IMR-90 (cell line): ENCODE measurements around the gene CNTN5. TPM values are rescaled to one million over a fixed set of nuclear protein-coding genes. Genes with fewer than 3 reads are reported as not detected.

Source experiments
- ATAC-seq: fragments of 200-7000 bp; cut with Tn5 transposase; 2 replicates; pipeline ENCODE4 v1.9.1; 2020; ENCODE audit warnings: low read depth, mild to moderate bottlenecking, moderate library complexity
- BruUV-seq: library from RNA; stranded (reverse); fragments of 400-500 nt; replicated peaks from 2 replicates; lab custom pipeline; 2021; lab: Mats Ljungman, UMichigan
- CTCF ChIA-PET: fragments of 300-600 bp; formaldehyde crosslinking; extraction: SDS; loops from one replicate; lab custom pipeline; 2021; ENCODE audit warnings: antibody characterized with exemption; lab: Yijun Ruan, JAX
- POLR2A ChIA-PET: fragments of 300-600 bp; sonication (Branson Sonifier 250); formaldehyde crosslinking; loops from one replicate; lab custom pipeline; 2022; ENCODE audit warnings: antibody characterized with exemption; ENCODE audit not compliant: unreplicated experiment; lab: Charles Lee
- DNase-seq: peaks from one replicate; pipeline ENCODE4 v3.0.0; 2013
- H2AFZ ChIP-seq: replicated peaks from 2 replicates; pipeline ENCODE3; 2013; ENCODE audit warnings: low read length, mild to moderate bottlenecking; ENCODE audit not compliant: poor library complexity
- H2AK5ac ChIP-seq: 2 replicates; pipeline ENCODE4 v1.6.1; 2013; ENCODE audit warnings: low read depth, low read length, inconsistent platforms
- H2AK9ac ChIP-seq: replicated peaks from 2 replicates; pipeline ENCODE3; 2013; ENCODE audit warnings: mild to moderate bottlenecking, low read depth, low read length, moderate library complexity; ENCODE audit not compliant: poor library complexity
- H2BK120ac ChIP-seq: 2 replicates; pipeline ENCODE4 v1.6.1; 2013; ENCODE audit warnings: low read depth, low read length, inconsistent platforms
- H2BK15ac ChIP-seq: 3 replicates; pipeline ENCODE4 v1.6.1; 2013; ENCODE audit warnings: low read depth, low read length, inconsistent platforms
- H2BK20ac ChIP-seq: 2 replicates; pipeline ENCODE4 v1.6.1; 2013; ENCODE audit warnings: low read depth, mild to moderate bottlenecking, inconsistent platforms, low read length, moderate library complexity
- H2BK5ac ChIP-seq: 2 replicates; pipeline ENCODE4 v1.6.1; 2013; ENCODE audit warnings: mild to moderate bottlenecking, low read depth, low read length, inconsistent platforms; ENCODE audit not compliant: poor library complexity, severe bottlenecking
- H3K14ac ChIP-seq: replicated peaks from 2 replicates; pipeline ENCODE4 v1.6.1; 2013; ENCODE audit warnings: low read depth, low read length, inconsistent platforms
- H3K18ac ChIP-seq: 2 replicates; pipeline ENCODE4 v1.6.1; 2013; ENCODE audit warnings: low read depth, low read length, control low read depth
- H3K23ac ChIP-seq: 2 replicates; pipeline ENCODE4 v1.6.1; 2013; ENCODE audit warnings: low read depth, low read length, inconsistent platforms
- H3K27ac ChIP-seq: 2 replicates; pipeline ENCODE4 v1.5.1; 2013; ENCODE audit warnings: mild to moderate bottlenecking, control low read depth, low read length; ENCODE audit not compliant: insufficient read depth
- H3K27me3 ChIP-seq: 2 replicates; pipeline ENCODE4 v1.6.1; 2013; ENCODE audit warnings: low read length; ENCODE audit not compliant: control insufficient read depth, insufficient read depth
- H3K36me3 ChIP-seq: 2 replicates; pipeline ENCODE4 v1.6.1; 2013; ENCODE audit warnings: low read length, mixed read lengths; ENCODE audit not compliant: control insufficient read depth, insufficient read depth
- H3K4ac ChIP-seq: 2 replicates; pipeline ENCODE4 v1.6.1; 2013; ENCODE audit warnings: low read depth, low read length, inconsistent platforms
- H3K4me1 ChIP-seq: 2 replicates; pipeline ENCODE4 v1.6.1; 2013; ENCODE audit warnings: low read length, mixed read lengths; ENCODE audit not compliant: control insufficient read depth, insufficient read depth
- H3K4me2 ChIP-seq: 2 replicates; pipeline ENCODE4 v1.6.1; 2013; ENCODE audit warnings: low read depth, mild to moderate bottlenecking, control low read depth, low read length, moderate library complexity
- H3K4me3 ChIP-seq: 2 replicates; pipeline ENCODE4 v1.5.1; 2013; ENCODE audit warnings: low read depth, mild to moderate bottlenecking, control low read depth, low read length, moderate library complexity; ENCODE audit not compliant: insufficient read depth
- H3K56ac ChIP-seq: 2 replicates; pipeline ENCODE4 v1.6.1; 2013; ENCODE audit warnings: low read length, inconsistent platforms; ENCODE audit not compliant: insufficient read depth; ENCODE audit errors: extremely low read depth
- H3K79me1 ChIP-seq, 2 experiments: 2 replicates each; pipeline ENCODE4 v1.6.1; 2013; ENCODE audit warnings: low read length in 2 of 2, inconsistent platforms in 1 of 2, low read depth in 1 of 2
- H3K9ac ChIP-seq: 2 replicates; pipeline ENCODE4 v1.6.1; 2013; ENCODE audit warnings: low read depth, low read length, control low read depth
- H3K9me1 ChIP-seq: 2 replicates; pipeline ENCODE4 v1.6.1; 2013; ENCODE audit warnings: low read length, inconsistent platforms; ENCODE audit not compliant: insufficient read depth
- H3K9me3 ChIP-seq: 2 replicates; pipeline ENCODE4 v1.6.1; 2013; ENCODE audit warnings: low read length; ENCODE audit not compliant: control insufficient read depth, insufficient read depth
- H4K20me1 ChIP-seq: 2 replicates; pipeline ENCODE4 v1.6.1; 2013; ENCODE audit warnings: low read length, inconsistent platforms; ENCODE audit not compliant: insufficient read depth
- H4K5ac ChIP-seq: 2 replicates; pipeline ENCODE4 v1.6.1; 2013; ENCODE audit warnings: mild to moderate bottlenecking, low read depth, low read length, control low read depth
- H4K8ac ChIP-seq, 2 experiments: 2 replicates each; pipeline ENCODE4 v1.6.1; 2013; ENCODE audit warnings: low read depth in 2 of 2, low read length in 2 of 2, control low read depth in 1 of 2, inconsistent platforms in 1 of 2
- H4K91ac ChIP-seq: 2 replicates; pipeline ENCODE4 v1.6.1; 2013; ENCODE audit warnings: low read depth, low read length, inconsistent platforms; ENCODE audit not compliant: insufficient read depth
- CEBPB ChIP-seq: IDR thresholded peaks from 2 replicates; pipeline ENCODE4 v1.6.1; 2012; ENCODE audit warnings: low read depth, low read length, improper control_type of control experiment
- CHD1 ChIP-seq: IDR thresholded peaks from 2 replicates; pipeline ENCODE4 v1.6.1; 2012; ENCODE audit warnings: low read depth, low read length, improper control_type of control experiment
- ELK1 ChIP-seq: fragments of 150-350 bp; IDR thresholded peaks from 2 replicates; pipeline ENCODE4 v1.6.1; 2016; ENCODE audit warnings: low read depth, mild to moderate bottlenecking, low read length, moderate library complexity, borderline replicate concordance
- FOS ChIP-seq: fragments of 150-350 bp; IDR thresholded peaks from 2 replicates; pipeline ENCODE4 v1.6.1; 2016; ENCODE audit warnings: low read depth, low read length
- MAFK ChIP-seq: IDR thresholded peaks from 2 replicates; pipeline ENCODE4 v1.6.1; 2012; ENCODE audit warnings: low read depth, low read length, improper control_type of control experiment
- MAZ ChIP-seq: IDR thresholded peaks from 2 replicates; pipeline ENCODE4 v1.6.1; 2012; ENCODE audit warnings: low read depth, mild to moderate bottlenecking, low read length, improper control_type of control experiment, moderate library complexity, borderline replicate concordance
- MXI1 ChIP-seq: IDR thresholded peaks from 2 replicates; pipeline ENCODE4 v1.6.1; 2012; ENCODE audit warnings: low read depth, mild to moderate bottlenecking, low read length, moderate library complexity, borderline replicate concordance
- NFE2L2 ChIP-seq: fragments of 150-350 bp; IDR thresholded peaks from 2 replicates; pipeline ENCODE4 v1.6.1; 2016; ENCODE audit warnings: low read depth, mild to moderate bottlenecking, low read length
- POLR2A ChIP-seq: IDR thresholded peaks from 2 replicates; pipeline ENCODE4 v1.6.1; 2012; ENCODE audit warnings: mild to moderate bottlenecking, low read depth, low read length
- RAD21 ChIP-seq: IDR thresholded peaks from 2 replicates; pipeline ENCODE4 v1.6.1; 2012; ENCODE audit warnings: low read length, improper control_type of control experiment
- RCOR1 ChIP-seq: IDR thresholded peaks from 2 replicates; pipeline ENCODE4 v1.6.1; 2012; ENCODE audit warnings: mild to moderate bottlenecking, low read length, improper control_type of control experiment; ENCODE audit not compliant: insufficient replicate concordance
- RFX5 ChIP-seq: IDR thresholded peaks from 2 replicates; pipeline ENCODE4 v1.8.0; 2012; ENCODE audit warnings: low read depth, mild to moderate bottlenecking, low read length, moderate library complexity
- SMC3 ChIP-seq: fragments of 150-350 bp; IDR thresholded peaks from 2 replicates; pipeline ENCODE4 v1.6.1; 2016; ENCODE audit warnings: low read depth, mild to moderate bottlenecking, antibody characterized with exemption, low read length, moderate library complexity
- WGBS, 2 experiments: methylation state at CpG; one replicate each; pipeline versions ENCODE4 v1.1.5 to v1.1.7; 2013; ENCODE audit warnings: missing lambda C conversion rate in 2 of 2; ENCODE audit not compliant: insufficient read length in 1 of 2; ENCODE audit errors: extremely low coverage in 2 of 2; 5-methylcytosine and 5-hydroxymethylcytosine counted together
- dilution Hi-C: fragments of 300-500 bp; cut with HindIII; formaldehyde crosslinking; loops from one replicate; pipeline ENCODE4 v1.14.3; 2018; ENCODE audit warnings: low sequenced_read_pairs; ENCODE audit not compliant: unreplicated experiment
- in situ Hi-C: fragments of 300-500 bp; cut with MboI; formaldehyde crosslinking; loops from 3 replicates; pipeline ENCODE4 v1.14.3; 2019; ENCODE audit warnings: low sequenced_read_pairs, inconsistent platforms, mixed read lengths
- intact Hi-C: fragments of 100-400 bp; cut with micrococcal nuclease; formaldehyde crosslinking; loops from 2 replicates; pipeline ENCODE4 v1.10.0; 2022
- polyA plus RNA-seq, 3 experiments: library from polyadenylated mRNA; depleted of rRNA; stranded (reverse); fragments of >200 nt; gene quantifications; 2 replicates each; pipeline ENCODE4 v1.2.3, GENCODE V29; 2012; ENCODE audit warnings: low replicate concordance in 1 of 3
- total RNA-seq: library from RNA; depleted of rRNA; stranded (reverse); fragments of >200 nt; gene quantifications from 2 replicates; pipeline ENCODE4 v1.2.3, GENCODE V29; 2012

The CNTN5 gene
- total and polyA plus RNA-seq, 2 of the 4 experiments (the other 2 are of a cell fraction): not detected

GRCh38 chr11:99534812-99535211 is 514.1 kb downstream of the CNTN5 start:
- ChIA-PET CTCF (no interaction called here), POLR2A (no interaction called here)
- Histone ChIP-seq H2BK15ac (no peak overlapping the region), H4K91ac (no peak overlapping the region), H2BK120ac (no peak overlapping the region), H3K27me3 (no peaks in the 10 kb centered on the region), H4K5ac (no peak overlapping the region), H4K20me1 (no peaks in the 10 kb centered on the region), H2AK5ac (no peak overlapping the region), H3K9me3 (no peaks in the 10 kb centered on the region), H3K79me1 (no peaks in the 10 kb centered on the region), H2BK20ac (no peak overlapping the region), H3K4me2 (no peak overlapping the region; the same call in 1 of the 2 replicates), H3K9me1 (no peaks in the 10 kb centered on the region), H3K27ac (no peak overlapping the region), H4K8ac (no peak overlapping the region), H3K18ac (no peak overlapping the region), H3K56ac (no peak overlapping the region), H3K4ac (no peak overlapping the region), H3K14ac (no peak overlapping the region), H3K36me3 (no peaks in the 10 kb centered on the region), H2AFZ (no peak overlapping the region), H3K4me1 (no peaks in the 10 kb centered on the region; the same call in 1 of the 2 replicates), H3K4me3 (no peak overlapping the region), H2BK5ac (no peak overlapping the region), H3K23ac (no peak overlapping the region), H3K9ac (no peak overlapping the region), H2AK9ac (no peak overlapping the region)
- BruUV-seq: no TSS peak
- ATAC-seq: peak; percentile 59
- peak; percentile 64 for DNase-seq
- in situ Hi-C loops (no loop called here), intact Hi-C loops (no loop called here), dilution Hi-C loops (no loop called here)
- TF ChIP-seq ELK1: no peak
- no peak for TF ChIP-seq CEBPB
- TF ChIP-seq RAD21: no peak
- no peak for TF ChIP-seq MAFK
- no peak for TF ChIP-seq POLR2A
- TF ChIP-seq MAZ: no peak
- TF ChIP-seq RCOR1: no peak
- TF ChIP-seq CHD1: no peak
- TF ChIP-seq NFE2L2: no peak
- no peak for TF ChIP-seq MXI1
- no peak for TF ChIP-seq RFX5
- no peak for TF ChIP-seq SMC3
- TF ChIP-seq FOS: no peak
- no CpG with 5 or more reads among the region's 1 CpG for WGBS, 2 experiments
